ENCODE measurements around the gene OR5M10.
"Not testable (repeated sequence)": the region's sequence is repeated elsewhere in the genome, so short reads cannot be mapped to it uniquely, and the experiment has no call there.

The OR5M10 gene

GRCh38 chr11:56577621-56578020, at the start of gene OR5M10:
Gene OR5M10, minus strand, starts transcription at chr11:56577721. Its CDS starts 0 bp downstream, at chr11:56577721.
- DNase-seq, result no peak

- DNase-seq, result no peak
Measured at GRCh38 chr11:56625946-56626345, 48.4 kb upstream of the OR5M10 start.

- DNase-seq, result no peak
Measured at GRCh38 chr11:56624661-56625110, 47.2 kb upstream of the OR5M10 start.

- DNase-seq, result no peak
Measured at GRCh38 chr11:56611174-56611573, 33.7 kb upstream of the OR5M10 start.

DNA sequence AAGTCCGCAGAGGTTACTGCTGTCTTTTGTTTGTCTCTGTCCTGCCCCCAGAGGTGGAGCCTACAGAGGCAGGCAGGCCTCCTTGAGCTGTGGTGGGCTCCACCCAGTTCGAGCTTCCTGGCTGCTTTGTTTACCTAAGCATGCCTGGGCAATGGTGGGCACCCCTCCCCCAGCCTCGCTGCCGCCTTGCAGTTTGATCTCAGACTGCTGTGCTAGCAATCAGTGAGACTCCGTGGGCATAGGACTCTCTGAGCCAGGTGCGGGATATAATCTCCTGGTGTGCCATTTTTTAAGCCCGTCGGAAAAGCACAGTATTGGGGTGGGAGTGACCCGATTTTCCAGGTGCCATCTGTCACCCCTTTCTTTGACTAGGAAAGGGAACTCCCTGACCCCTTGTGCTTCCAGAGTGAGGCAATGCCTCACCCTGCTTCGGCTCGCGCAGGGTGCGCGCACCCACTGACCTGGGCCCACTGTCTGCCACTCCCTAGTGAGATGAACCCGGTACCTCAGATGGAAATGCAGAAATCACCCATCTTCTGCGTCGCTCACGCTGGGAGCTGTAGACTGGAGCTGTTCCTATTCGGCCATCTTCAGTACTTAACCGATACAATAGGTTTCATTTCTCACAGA, 14.7 kb upstream of the OR5M10 start:
- DNase-seq, result not testable (repeated sequence)

- DNase-seq, result no peak
Measured at GRCh38 chr11:56558574-56558973, 18.9 kb downstream of the OR5M10 start.

DNA sequence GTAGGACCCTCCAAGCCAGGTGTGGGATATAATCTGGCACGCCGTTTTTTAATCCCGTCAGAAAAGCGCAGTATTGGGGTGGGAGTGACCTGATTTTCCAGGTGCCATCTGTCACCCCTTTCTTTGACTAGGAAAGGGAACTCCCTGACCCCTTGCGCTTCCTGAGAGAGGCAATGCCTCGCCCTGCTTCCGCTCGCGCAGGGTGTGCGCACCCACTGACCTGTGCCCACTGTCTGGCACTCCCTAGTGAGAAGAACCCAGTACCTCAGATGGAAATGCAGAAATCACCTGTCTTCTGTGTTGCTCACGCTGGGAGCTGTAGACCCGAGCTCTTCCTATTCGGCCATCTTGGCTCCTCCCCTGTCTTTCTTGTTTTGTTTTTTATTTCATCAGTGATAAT, 22.8 kb downstream of the OR5M10 start:
- DNase-seq, result not testable (repeated sequence)

DNA sequence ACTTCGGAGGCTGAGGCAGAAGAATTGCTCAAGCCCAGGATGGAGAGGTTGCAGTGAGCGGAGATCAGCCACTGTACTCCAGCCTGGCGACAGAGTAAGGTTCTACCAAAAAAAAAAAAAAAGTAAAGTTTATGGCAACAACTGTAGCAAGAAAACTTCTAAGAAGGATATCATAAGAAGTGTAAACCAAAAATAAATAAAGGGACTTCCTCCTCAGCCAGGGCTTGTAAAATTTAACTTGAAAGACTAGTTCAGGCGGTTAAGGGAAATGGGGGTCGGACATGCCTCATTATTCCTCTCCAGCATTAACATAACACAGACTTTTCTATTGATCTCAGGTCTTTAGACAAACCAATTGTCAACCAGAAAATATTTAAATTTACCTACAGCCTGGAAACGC, 32.0 kb downstream of the OR5M10 start:
- no peak for DNase-seq

DNA sequence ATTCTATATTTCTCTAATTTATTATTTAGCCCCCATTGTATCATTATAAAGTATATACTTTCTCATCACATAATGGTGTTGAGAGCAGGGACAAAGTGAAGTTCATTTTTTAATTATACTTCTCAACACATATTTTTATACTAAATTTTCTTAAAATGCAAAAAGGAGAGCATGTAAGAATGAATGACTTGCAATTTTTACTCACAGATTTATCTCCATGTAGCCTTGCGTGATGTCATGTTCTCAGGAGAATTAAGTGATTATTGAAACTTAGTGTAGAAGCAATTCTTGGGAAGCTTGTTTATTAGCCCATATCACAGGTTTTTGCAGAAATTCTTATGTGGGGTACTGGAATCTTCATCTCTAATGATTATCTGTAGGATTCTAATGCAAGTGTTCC, 33.8 kb downstream of the OR5M10 start:
- no peak for DNase-seq

- no peak for DNase-seq
Measured at GRCh38 chr11:56543157-56543556, 34.4 kb downstream of the OR5M10 start, which contains the start of gene OR5M11. Gene OR5M11, minus strand, starts transcription at chr11:56543257. Its CDS starts 0 bp downstream, at chr11:56543257.

- no peak for DNase-seq
Measured at GRCh38 chr11:56533054-56533740, 44.3 kb downstream of the OR5M10 start.

- no peak for DNase-seq
Measured at GRCh38 chr11:56531856-56532255, 45.7 kb downstream of the OR5M10 start.

All from cortex of kidney (tissue), 1 donor.